Dedifferentiated amniotic fluid mesenchymal stem cell (primary cell): ENCODE results near the gene CALML6.

Experiments used
- DNase-seq: peaks from one replicate; pipeline ENCODE4 v3.0.0-alpha.2; 2016; ENCODE audit errors: extremely low spot score

CALML6 gene

DNA sequence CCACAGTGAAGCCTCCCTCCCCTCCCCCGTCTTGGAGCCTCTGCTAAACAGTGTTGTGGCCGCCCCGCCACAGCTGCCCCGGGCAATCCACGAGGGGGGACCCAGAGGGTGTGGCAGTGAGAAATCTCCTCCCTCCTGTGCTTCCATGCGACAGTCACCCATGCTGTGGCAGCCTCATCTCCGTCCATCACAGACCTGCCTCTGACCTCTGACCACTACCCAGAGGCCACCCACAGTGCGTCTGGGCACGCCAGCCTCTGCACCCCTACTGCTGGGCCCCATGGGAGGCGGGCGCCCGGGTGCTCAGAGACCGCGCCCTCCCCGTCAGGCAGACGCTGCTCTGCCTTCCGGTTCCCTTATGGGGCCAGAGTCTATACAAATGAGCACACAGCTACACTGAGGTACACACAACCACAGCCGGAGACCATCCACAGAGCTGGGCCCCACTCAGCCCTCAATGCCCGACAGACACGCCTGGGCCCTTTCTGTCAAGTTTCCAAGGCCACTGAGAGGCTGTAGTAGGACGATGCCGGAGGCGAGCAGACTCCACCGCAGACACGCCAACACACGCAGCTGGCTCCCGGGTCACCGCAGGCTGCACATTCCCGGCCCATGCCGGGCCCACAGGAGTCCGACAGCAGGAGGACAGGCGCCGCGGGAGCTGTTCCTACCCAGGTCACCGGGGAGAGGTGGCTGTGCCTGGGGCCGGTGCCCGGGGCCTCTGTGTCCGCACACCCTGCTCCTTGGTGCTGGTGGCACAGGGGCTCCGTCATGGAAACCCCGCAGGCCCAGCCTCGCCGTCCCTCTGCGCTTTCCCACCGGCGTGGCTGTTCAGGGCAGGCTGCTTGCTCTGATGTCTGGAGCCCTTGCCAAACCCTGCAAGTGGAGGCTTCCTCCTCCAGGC is 27.9 kb downstream of the CALML6 start:
- no peak for DNase-seq

GRCh38 chr1:1943834-1944570 is 28.9 kb downstream of the CALML6 start:
- DNase-seq = peak; percentile 19

- DNase-seq = no peak
Observed at GRCh38 chr1:1945782-1946393, 30.8 kb downstream of the CALML6 start.

GRCh38 chr1:1946540-1946939 is 31.5 kb downstream of the CALML6 start:
- DNase-seq = no peak

DNA sequence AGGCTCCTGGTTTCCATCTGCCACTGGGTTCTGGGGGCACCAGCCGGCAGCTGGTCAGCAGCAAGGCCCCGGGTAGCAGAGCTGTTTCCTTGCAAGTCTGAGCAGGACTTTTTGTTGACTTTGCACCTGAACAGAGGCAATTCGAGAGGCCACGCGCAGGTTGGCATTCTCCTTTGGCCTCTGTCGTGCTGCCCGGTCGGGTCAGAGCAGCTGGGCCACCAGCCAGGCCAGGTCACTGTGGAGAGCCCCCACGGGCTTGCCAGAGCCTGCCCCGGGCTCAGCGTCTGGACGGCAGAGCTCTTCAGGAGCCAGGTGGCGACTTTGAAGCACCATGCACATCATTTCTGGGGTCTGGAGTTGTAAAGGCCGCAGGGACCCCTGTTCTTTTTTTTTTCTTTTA is 32.4 kb downstream of the CALML6 start:
- DNase-seq = no peak

- no peak for DNase-seq
Observed at GRCh38 chr1:1948783-1949182, 33.7 kb downstream of the CALML6 start.

- no peak for DNase-seq
Observed at GRCh38 chr1:1950940-1951339, 35.9 kb downstream of the CALML6 start.

- DNase-seq = no peak
Observed at GRCh38 chr1:1954015-1954414, 39.0 kb downstream of the CALML6 start.

DNA sequence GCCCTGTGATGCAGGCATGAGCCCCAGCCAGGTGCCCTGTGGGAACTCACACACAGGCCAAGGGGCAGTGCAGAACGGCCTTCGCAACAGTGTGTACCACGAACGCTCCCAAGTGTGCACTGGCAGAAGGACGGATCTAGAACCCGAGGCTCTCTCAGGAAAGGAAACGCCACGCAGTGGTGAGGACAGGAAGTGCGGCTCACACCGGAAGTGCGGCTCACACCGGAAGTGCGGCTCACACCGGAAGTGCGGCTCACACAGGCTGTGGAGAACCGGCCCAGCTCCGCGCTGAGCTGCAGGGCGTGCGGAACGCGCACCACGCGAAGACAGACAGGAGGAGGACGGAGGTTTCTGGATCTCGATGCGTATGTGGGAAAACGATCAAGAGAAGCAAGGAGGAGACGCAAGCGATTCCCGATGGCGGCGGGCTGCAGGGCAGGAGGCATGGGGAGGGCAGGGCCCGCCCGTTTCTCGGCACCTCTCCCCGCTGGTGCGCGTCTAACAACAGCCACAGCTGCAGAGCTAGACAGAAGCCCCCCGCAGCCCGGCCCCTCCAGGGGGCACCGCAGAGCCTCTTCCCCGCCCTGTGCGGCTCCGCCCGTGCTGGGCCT is 39.9 kb downstream of the CALML6 start:
- DNase-seq = no peak

GRCh38 chr1:1955621-1956094 is 40.6 kb downstream of the CALML6 start:
- DNase-seq = no peak

DNA sequence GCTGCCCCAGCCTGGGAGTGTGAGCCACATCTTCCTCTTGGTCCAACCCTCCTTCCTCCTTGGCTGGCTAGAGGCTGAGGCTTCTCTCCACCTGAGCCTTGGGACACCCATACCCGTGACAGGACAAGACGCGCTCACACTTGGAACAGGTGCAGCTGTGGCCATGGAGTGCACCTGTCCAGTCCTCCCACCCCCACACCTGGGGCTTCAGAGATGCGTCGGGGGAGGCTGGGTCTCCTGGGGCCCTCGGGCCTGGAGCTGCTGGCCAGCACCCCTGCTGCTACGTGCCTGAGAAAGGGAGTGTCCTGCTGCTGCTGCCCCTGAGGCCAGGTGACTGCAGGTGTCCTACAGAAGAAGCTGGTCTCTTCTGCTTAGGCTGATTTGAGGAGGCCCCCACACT is 41.0 kb downstream of the CALML6 start:
- DNase-seq = no peak

DNA sequence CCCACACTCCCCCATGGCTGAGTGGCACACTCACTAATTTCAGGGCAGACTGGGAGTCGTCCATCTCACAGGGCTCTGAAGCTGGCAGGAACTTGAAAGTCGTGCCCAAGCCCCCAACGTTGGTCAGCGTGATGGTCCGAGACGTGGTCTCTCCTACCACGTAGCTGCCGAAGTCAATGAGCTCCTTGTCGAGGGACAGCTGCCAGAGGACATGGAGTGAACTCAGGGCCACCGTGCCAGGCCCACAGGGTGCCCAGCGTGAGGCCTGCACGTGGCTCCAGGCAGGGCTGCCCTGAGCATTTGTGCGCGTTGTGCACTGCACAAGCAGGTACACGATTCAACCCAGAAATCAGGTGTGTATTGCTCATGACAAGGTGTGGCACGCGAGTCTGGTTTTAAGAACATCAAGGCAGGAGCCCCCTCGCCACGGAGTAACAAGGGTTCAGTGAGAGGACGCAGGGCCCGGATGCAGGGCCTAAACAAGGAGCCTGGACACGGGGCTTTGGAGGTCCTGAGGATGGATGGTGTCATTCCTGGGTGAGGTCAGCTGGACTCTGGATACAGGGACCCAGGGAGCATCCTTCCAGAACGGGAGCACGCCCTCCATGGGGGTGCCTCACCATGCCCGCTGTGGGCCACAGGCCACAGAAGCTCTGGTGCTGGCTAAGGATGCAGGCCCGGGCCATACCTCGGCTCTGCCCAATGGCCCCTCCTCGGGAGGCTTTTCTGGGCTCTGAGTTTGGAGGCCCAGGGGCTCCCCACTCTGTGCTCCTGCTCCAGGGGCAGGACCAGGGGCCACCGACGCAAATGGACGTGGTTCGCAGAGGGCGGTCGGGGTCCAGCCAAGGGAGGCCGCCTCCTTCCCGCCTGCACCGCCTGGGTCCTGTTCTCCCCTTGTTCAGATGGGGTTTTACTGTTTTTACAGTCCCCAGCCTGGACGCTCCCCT is 41.8 kb downstream of the CALML6 start:
- no peak for DNase-seq

GRCh38 chr1:1957533-1957961 is 42.5 kb downstream of the CALML6 start:
- no peak for DNase-seq

GRCh38 chr1:1958071-1958541 is 43.0 kb downstream of the CALML6 start:
- DNase-seq = no peak

- no peak for DNase-seq
Observed at GRCh38 chr1:1959459-1959839, 44.4 kb downstream of the CALML6 start.

- peak; percentile 17 for DNase-seq
Observed at GRCh38 chr1:1959840-1960479, 44.9 kb downstream of the CALML6 start.

GRCh38 chr1:1960480-1961196 is 45.6 kb downstream of the CALML6 start:
- DNase-seq = no peak

- no peak for DNase-seq
Observed at GRCh38 chr1:1962752-1963151, 47.7 kb downstream of the CALML6 start.

DNA sequence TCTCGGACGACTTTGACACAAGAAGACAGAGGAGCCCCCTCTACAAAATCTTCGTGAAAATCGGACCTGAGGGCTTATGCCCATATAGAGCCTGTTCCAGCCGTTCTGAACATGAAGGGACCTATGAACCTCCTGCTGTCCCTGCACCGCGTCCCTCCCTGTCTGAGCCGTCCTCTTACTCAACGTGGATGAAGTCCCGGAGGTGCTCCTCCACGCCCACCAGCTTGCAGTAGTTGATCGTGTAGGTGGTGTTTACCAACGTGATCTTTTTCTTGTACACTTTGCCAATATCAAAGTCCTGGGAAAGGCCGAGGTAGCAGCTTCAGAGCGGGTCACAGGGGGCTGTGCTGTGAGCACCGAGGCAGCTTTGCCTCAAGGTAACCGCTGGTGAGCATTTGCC is 48.5 kb downstream of the CALML6 start:
- no peak for DNase-seq

DNA sequence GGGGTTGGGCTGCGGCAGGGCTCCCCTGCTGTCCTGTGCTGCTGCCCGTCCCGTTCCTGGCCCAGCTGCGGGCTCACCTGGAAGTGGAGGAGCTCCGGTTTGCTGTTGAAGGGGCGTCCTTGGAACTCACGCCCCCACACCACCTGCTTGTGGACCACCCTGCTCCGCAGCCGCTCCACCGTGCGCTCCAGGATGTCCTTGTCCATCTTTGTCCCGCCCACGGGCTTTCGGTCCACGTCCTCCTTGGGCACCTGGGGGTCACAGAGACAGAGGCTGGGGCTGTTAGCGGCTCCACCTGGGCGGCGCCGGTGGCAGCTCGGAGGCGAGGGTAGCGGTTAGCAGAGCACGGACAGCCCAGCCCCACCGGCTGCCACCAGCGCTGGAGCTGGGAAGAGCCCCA is 49.8 kb downstream of the CALML6 start:
- no peak for DNase-seq
